RPMI7951 (cell line): ENCODE data around the gene GNG12. TPM values are rescaled to one million over a fixed set of nuclear protein-coding genes. Genes with fewer than 3 reads are reported as not detected.

Experiments
- DNase-seq: peaks from one replicate; pipeline ENCODE4 v3.0.0-alpha.2; 2012; ENCODE audit warnings: low read depth
- total RNA-seq: library from RNA; depleted of rRNA; stranded (reverse); fragments of >200 nt; shearing (Covaris generic); gene quantifications from 2 replicates; pipeline ENCODE4 v1.2.3, GENCODE V29; 2014; rRNA removed

GNG12 gene
- total RNA-seq: 174 and 213 TPM in 2 replicates

GRCh38 chr1:67832737-67833601 lies at the start of gene GNG12:
GNG12 (minus strand) TSS chr1:67833467; CDS start chr1:67707686, 125,781 bp downstream.
- DNase-seq: peak; percentile 87

DNA sequence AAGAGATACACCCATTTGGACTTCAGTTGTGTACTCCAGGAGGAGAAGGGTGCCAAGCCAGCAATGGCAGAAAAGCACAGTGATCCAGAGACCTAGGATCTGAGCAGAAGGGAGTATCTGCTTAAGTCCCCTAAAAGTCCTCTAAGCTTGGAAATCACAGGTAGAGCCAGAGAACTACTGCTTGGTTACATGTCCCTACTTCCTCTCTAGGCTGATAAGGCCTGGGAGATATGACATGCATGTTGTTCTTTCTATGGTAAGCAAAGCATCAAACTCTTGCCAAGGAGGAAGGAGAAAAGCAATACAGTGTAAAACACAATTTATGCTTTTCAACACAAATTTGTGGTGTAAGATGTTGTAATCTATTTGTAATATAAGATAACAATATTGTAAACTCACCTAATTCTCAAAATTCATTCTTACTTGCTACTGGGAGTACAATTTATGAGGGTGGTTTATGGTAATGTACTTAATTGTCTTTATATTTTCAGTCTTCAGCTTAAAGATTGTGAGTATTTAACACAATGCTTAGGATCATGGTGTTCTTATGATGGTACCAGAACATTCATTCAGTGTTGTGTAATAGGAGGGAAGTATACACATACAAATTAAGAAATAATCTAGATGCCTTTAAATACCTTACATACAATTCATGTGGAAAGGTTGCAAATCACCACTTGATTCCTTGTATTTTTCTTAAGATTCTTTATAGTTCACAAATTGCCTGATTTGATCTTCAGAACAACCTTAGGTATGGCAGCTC lies 49.1 kb upstream of the GNG12 start:
- DNase-seq: no peak

GRCh38 chr1:67880056-67880601 lies 46.9 kb upstream of the GNG12 start:
- DNase-seq: peak; percentile 77

DNA sequence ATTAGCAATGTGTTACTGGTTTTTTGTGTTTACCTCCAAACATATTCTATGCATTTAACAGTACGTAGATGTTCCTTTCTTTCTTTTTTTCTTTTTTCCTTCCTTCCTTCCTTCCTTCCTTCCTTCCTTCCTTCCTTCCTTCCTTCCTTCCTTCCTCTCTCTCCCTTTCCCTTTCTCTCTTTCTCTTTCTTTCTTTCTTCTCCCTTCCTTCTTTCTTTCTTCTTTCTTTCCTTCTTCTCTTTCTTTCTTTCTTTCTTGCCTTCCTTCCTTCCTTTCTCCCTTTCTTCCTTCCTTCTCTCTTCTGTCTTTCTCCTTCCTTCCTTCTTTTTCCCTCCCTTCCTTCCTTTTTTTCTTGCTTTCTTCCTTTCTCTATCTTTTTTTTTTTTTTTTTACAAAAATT lies 46.2 kb upstream of the GNG12 start:
- no peak for DNase-seq

- no peak for DNase-seq
These were observed 41.3 kb upstream of the GNG12 start for GRCh38 chr1:67874501-67875111.

DNA sequence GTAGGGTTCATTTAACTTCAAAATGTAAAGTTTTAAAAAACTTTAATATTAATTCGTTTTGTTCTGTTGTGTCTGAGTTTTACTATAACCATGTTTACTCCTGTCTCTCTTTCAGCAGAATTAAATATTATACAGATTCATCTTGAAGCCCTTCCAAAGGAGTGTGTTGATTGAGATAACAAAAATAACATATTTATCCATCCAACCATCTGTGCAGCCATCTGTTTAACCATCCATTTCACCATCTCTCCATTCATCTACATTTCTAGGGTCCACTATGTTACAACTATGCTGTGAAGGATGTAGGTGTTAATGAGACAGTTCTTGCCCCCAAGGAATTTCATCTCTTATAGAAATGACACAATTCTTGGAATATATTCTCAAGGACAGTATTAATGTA lies 36.0 kb upstream of the GNG12 start:
- DNase-seq: no peak

DNA sequence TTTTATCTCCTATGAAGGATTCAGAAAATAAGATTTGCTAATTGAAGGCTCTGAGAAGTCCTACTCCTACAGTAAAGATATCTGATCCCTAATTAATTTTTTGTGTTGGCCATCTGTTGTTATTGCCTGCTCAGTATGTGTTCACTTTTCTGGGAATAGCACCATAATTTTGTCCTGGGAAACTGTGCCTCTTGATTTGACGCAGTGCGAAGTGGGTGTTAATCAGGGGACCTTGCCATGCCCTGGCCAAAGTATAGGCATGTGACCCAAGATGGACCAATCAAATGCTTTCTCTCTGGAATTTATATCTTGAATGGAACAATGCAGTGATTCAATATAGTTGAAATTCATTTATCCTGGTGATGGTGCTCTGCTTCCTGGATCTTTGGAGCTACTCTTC lies 30.4 kb upstream of the GNG12 start:
- peak; percentile 23 for DNase-seq

DNA sequence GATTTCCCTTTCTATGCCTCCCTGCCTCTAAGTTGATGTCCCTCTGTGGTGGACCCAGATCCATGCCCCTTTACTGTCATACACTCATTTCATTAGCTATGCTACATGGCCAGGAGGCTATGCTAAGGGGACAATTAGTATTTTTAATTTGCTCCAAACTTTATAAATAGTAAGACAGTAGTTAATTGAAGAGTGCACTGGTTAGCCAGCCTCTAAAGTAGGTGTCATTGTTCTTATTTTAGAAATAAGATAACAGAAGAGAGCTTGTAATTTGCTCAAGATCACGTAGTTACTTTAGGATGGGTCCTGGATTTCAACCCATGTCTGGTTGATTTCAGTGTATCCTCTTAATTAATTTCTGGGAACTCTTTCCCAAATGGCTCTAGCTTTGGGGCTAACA lies 29.4 kb upstream of the GNG12 start:
- DNase-seq: no peak

DNA sequence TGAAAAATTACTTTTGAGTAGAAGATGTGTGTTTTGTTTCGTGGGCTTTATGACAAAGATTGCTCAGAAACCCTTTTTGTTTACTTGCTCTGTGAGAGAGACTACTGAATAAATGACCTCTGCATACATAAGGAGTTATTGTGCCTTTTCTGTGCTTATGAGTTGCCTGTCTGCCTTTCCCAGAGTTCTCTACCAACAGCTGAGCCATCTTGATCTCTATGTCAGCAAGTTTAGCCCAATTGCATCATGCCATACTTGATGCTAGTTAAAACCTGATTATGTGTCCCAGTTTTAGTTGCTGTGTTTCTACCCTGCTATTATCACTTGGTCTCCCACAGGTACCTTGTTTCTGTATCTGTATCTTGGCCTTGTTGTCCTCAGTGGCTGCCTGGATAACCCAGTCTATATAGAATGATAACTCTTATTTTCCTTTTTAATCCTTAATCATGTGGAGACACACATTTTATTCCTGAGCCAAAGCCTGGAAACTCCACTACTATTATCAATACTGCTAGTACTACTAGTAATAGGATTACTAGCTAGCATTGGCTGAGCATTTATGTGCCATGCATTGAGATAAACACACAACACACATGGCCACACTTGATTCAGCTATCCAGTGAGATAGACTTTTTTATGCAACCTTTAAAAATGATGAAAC lies 28.7 kb upstream of the GNG12 start:
- DNase-seq: peak; percentile 8

GRCh38 chr1:67860776-67861175 lies 27.5 kb upstream of the GNG12 start:
- DNase-seq: no peak

DNA sequence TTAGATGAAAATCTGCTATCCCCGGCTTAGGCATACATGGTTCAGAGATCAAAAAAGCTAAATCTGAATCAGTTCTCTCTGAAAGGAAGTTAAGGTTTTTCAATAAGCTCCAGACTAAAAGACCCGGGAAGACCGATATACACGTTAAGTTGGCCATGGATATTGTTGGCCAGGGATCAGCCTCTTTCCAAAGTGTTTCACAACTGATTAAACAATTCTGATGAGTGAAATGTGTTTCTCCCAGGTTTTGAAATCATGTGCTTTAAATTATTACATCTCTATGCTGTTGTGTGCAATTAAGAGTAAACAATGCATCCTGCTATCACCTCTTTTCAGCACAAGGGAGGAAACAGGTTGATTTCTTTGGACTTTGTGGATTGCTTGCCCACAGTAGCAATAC lies 23.7 kb upstream of the GNG12 start:
- DNase-seq: no peak

DNA sequence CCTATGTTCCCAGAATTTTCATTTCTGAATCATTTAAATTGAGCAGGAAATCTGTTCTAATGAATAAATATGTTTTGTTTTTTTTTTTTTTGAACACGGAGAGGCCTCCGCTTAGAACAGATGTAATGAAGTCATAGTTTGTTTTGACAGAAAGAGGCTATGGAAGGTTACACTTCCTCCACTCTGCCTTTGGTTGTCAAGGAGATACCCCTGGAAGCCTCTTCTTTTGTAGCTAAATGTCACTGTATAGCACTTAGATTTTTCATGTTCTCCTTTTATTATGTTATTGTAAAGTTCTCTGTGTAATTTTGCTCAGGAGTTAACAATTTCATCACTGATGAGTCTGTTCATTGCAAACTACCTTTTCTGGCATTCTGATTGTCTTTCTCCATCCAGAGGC lies 22.7 kb upstream of the GNG12 start:
- DNase-seq: no peak

- no peak for DNase-seq
These were observed 22.2 kb upstream of the GNG12 start for GRCh38 chr1:67855444-67855843.

- DNase-seq: peak; percentile 77
These were observed 20.4 kb upstream of the GNG12 start for GRCh38 chr1:67853704-67854103.

DNA sequence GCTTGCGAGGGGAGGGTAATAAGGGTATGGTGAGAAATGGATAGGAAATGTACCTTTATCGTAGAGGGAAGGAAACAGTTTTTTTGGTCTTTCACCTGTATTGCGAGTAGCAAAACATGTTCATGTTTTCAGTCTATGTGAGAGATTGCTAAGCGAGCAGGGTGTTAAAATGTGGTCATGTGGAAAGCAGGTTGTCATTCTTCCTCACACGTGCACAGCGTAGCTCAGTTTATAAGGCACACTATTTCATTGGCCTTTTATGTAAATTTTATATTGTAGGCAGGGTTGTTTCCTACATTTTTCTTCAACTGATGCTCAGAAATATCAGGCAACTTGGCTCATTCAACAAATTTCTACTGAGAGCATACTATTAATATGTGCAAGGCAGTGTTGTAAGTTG lies 18.5 kb upstream of the GNG12 start:
- no peak for DNase-seq

GRCh38 chr1:67850611-67851075 lies 17.4 kb upstream of the GNG12 start:
- peak; percentile 92 for DNase-seq

- DNase-seq: peak; percentile 55
These were observed 16.9 kb upstream of the GNG12 start for GRCh38 chr1:67850151-67850551.

DNA sequence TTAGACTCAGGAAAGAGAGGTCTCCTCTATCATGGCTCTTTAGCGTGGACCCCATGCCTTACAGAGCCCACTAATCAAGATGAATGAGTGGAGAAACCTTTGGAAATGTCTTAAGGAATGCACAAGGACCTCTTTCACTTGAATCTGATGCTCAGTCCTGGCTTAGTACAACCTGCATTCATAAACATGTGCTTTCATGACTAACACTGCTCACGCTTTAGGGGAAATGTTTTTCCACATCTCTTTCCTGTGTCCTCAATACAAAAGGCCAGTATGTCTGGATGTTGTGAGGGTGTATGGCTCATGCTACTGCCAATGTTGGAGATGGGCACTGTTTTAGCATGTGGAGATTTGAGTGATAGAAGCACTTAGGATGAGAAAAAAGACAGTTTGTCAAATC lies 14.2 kb upstream of the GNG12 start:
- DNase-seq: peak; percentile 67

DNA sequence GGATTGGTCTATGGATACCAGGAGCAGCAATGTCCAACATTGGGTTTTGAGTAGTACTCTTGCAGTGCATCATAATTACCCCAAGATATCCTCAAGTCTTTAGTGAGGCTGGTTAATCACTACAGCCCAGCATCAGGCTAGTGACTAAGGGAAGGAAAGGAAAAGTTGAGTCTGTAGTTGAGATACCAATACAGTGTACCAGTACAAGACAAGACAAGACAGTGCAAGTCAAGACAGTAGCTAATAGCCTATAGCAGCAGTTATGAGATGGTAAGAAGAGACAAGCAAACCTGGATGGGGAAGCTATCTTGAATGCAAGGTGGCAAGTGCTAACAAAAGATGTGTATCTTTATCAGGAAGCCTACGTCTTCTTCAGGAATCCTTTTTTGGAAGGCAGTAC lies 13.3 kb upstream of the GNG12 start:
- no peak for DNase-seq

DNA sequence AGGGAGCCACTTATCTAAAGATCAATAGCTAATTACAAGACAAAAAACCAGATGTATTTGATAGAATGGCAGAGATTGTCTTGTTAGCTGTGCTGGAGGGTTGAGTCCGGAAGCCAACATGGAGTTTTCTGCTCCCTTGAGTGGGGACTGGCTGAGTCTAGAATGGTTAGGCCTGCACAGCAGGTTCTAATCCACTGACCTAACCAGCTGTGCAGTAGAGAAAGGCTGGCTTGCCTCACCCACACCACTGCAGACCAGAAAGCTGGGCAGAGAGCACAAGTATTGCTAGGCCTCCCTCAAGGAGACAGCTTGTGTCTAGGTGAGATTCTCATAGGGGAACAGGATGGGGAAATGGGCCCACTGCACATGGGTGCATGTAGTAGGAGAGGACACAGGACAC lies 11.7 kb upstream of the GNG12 start:
- no peak for DNase-seq

DNA sequence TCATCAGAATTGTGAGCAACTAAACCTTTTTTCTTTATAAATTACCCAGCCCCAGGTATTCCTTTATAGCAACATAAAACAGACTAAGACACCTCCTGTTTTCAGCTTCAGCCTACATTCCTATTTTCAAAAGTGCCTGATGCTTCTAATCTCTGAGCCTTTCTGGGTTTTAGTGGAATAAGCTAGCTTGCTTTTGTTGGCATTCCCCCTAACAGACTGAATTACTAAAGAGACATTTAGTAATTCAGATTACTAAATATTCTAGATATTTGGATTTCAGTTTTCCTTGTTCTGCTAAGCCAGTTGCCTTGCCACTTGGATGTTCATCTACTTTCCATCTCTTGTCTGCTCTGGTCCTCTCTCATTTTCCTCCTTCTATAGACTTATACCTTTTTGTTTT lies 10.5 kb upstream of the GNG12 start:
- no peak for DNase-seq

GRCh38 chr1:67843331-67843730 lies 10.1 kb upstream of the GNG12 start:
- DNase-seq: peak; percentile 8
